Fibroblast of the aortic adventitia (primary cell): ENCODE measurements around the gene ULK4. TPM values are rescaled to one million over a fixed set of nuclear protein-coding genes. Genes with fewer than 3 reads are reported as not detected.

Source experiments
- DNase-seq: peaks from one replicate; pipeline ENCODE4 v3.0.0-alpha.2; 2010; ENCODE audit warnings: low read depth
- H3K4me3 ChIP-seq: 2 replicates; pipeline ENCODE4 v1.5.1; 2011; ENCODE audit warnings: low read depth, mild to moderate bottlenecking, control low read depth, low read length, moderate library complexity
- total RNA-seq: library from RNA; depleted of rRNA; stranded (reverse); fragments of >200 nt; gene quantifications from 2 replicates; pipeline ENCODE4 v1.2.3, GENCODE V29; 2012; ENCODE audit warnings: low replicate concordance
- TF ChIP-seq, protein P1 (sequence below): IDR thresholded peaks from 2 replicates; pipeline ENCODE4 v1.5.1; 2011; ENCODE audit warnings: mild to moderate bottlenecking, low read length, control low read depth, inconsistent platforms; ENCODE audit not compliant: insufficient read depth

Gene ULK4
- total RNA-seq, 1 donor, result 16.1 TPM

DNA sequence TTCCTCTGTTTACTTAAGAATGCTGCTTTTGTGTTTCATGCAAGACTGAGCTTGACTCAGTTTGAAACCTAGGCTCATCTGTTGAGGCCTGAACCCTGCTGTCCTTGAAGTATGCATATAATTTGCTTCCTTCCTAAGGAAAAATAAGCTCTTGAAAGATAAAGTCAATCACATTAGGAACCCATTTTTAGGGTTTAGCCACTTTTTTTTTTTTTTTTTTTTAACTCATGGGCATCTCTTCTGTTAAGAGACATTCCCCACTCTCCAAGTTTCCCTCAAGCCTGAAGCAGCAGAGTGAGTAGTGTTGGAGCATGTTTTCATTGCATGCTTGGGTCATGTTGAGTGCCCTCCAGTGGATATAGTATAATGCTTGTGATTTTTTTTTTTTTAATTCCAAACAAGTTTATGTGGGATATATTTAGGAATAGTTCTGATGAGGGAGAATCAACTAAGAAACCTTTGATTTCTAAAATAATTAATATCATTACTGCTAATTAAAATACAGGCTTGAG lies 759.0 kb downstream of the ULK4 start:
- peak; percentile 68 for DNase-seq
- no peak overlapping the region for H3K4me3 ChIP-seq
- TF ChIP-seq, protein P1, sequence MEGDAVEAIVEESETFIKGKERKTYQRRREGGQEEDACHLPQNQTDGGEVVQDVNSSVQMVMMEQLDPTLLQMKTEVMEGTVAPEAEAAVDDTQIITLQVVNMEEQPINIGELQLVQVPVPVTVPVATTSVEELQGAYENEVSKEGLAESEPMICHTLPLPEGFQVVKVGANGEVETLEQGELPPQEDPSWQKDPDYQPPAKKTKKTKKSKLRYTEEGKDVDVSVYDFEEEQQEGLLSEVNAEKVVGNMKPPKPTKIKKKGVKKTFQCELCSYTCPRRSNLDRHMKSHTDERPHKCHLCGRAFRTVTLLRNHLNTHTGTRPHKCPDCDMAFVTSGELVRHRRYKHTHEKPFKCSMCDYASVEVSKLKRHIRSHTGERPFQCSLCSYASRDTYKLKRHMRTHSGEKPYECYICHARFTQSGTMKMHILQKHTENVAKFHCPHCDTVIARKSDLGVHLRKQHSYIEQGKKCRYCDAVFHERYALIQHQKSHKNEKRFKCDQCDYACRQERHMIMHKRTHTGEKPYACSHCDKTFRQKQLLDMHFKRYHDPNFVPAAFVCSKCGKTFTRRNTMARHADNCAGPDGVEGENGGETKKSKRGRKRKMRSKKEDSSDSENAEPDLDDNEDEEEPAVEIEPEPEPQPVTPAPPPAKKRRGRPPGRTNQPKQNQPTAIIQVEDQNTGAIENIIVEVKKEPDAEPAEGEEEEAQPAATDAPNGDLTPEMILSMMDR, result peak; percentile 51

DNA sequence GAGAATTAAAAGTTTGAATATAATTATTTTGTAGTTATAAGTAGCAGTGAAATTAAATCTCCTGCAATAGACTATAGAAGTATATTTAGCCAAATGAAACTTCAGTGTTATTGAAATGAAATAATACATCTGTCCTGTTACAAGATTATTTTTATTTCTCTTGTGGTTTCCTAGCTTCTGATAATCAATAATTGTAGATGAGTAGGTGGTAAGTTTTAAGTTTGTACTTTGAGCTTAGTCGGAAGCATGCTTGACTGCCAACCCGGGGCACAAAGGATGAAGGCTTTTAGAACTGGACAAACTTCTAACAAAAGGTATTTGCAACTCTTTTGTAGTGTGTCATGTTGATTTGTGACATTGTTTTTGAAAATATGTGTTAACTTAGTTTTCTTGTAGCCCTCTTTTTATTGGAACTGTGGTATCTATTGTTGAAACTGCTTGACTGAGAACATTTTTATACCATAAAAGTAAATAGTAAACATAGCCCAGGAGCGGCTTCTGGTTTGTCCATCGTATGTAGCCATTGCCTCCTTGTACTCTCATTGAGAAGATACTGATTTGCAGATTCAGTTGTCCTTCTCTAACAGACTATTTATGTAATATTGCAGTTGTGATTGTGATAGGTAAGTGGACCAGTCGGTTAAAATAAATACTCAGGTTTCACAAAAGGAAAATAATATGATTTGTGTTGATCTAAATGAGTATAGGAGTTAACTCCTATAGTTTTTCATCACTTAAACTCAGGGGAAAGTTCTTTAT lies 759.6 kb downstream of the ULK4 start:
- TF ChIP-seq, protein P1, result no peak
- DNase-seq, result no peak
- peak overlapping the region; percentile 94 for H3K4me3 ChIP-seq

GRCh38 chr3:41200669-41201021 lies 761.3 kb downstream of the ULK4 start:
- DNase-seq, result peak; percentile 38
- TF ChIP-seq, protein P1, result no peak
- peak overlapping the region; percentile 94 for H3K4me3 ChIP-seq

- TF ChIP-seq, protein P1, result no peak
- peak overlapping the region; percentile 94 for H3K4me3 ChIP-seq
- DNase-seq, result peak; percentile 33
These were observed 761.8 kb downstream of the ULK4 start for GRCh38 chr3:41199866-41200668.

DNA sequence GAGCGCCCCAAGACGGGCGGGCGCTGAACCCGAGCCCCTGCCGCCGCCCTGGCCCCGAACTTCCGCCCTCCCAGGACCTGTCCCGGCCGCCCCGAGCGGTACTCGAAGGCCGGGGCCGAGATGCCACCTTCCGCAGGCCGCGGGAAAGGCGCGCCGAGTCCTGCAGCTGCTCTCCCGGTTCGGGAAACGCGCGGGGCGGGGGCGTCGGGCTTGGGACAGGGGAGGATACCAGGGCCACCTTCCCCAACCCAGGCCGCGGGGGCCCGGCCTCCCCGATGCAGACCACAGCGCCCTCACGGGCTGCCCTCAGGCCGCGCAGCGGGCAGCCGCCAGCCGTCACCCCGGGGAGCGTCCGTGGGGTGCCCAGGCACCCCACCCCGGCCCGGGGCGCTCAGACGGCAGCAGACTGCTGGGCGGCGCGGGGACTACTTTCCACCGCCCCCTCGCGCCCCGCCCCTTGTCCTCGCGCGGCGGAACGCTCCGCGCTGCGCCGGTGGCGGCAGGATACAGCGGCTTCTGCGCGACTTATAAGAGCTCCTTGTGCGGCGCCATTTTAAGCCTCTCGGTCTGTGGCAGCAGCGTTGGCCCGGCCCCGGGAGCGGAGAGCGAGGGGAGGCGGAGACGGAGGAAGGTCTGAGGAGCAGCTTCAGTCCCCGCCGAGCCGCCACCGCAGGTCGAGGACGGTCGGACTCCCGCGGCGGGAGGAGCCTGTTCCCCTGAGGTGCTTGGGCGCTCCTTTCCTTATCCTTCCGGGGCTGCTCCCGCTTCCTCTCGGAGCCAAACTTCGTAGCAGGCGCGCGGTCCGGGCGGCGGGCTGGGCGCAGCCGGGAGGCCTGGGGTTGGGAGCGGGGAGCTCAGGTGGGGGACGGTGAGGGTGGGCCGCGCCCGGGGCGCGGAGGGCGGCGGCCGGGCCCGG lies 762.7 kb downstream of the ULK4 start, which contains the start of gene CTNNB1:
CTNNB1 (plus strand) TSS at position 556 of the 916 bp plus-strand sequence. CDS start 24,564 bp downstream, outside the sequence.
- peak; percentile 94 for DNase-seq
- TF ChIP-seq, protein P1, result no peak
- H3K4me3 ChIP-seq, result peak within 1 kb of the TSS; percentile 94

- DNase-seq, result peak; percentile 17
- TF ChIP-seq, protein P1, result no peak
- peak overlapping the region; percentile 94 for H3K4me3 ChIP-seq
These were observed 763.4 kb downstream of the ULK4 start for GRCh38 chr3:41198526-41198925.
